Spleen (tissue), 11 donors: ENCODE measurements around the gene TTC39A. TPM values are rescaled to one million over a fixed set of nuclear protein-coding genes. Genes with fewer than 3 reads are reported as not detected.

Experiments
- DNase-seq: peaks from one replicate; pipeline ENCODE4 v3.0.0-alpha.2; 2020
- H3K27ac ChIP-seq, 8 donors: fragments of 200-600 bp; sonication (generic) in 7 of 8; 1 replicate in 4 of 8; 2 replicates in 4 of 8; pipeline versions ENCODE4 v1.5.0 to v1.8.0; 2016 to 2021; ENCODE audit warnings: inconsistent platforms in 4 of 8, mild to moderate bottlenecking in 4 of 8, moderate library complexity in 1 of 8
- H3K27me3 ChIP-seq, 7 donors: fragments of 200-600 bp; sonication (generic) in 6 of 7; replicated peaks in 1 of 7; 1 replicate in 4 of 7; 2 replicates in 3 of 7; pipeline versions ENCODE4 v1.5.0 to v1.8.0; 2016 to 2021; ENCODE audit warnings: inconsistent platforms in 3 of 7, mild to moderate bottlenecking in 1 of 7
- H3K36me3 ChIP-seq, 6 donors: fragments of 200-600 bp; sonication (generic) in 5 of 6; 1 replicate in 4 of 6; 2 replicates in 2 of 6; pipeline versions ENCODE4 v1.5.0 to v1.8.0; 2016 to 2021; ENCODE audit warnings: inconsistent platforms in 2 of 6
- H3K4me1 ChIP-seq, 6 donors: fragments of 200-600 bp; sonication (generic) in 5 of 6; 1 replicate in 3 of 6; 2 replicates in 3 of 6; pipeline versions ENCODE4 v1.5.0 to v1.8.0; 2016 to 2021; ENCODE audit warnings: inconsistent platforms in 3 of 6
- H3K4me3 ChIP-seq, 8 donors: fragments of 200-600 bp; sonication (generic) in 7 of 8; 1 replicate in 4 of 8; 2 replicates in 4 of 8; pipeline versions ENCODE4 v1.5.0 to v1.8.0; 2016 to 2021; ENCODE audit warnings: inconsistent platforms in 4 of 8, mild to moderate bottlenecking in 4 of 8, moderate library complexity in 2 of 8
- H3K9me3 ChIP-seq, 8 donors: fragments of 200-600 bp; sonication (generic) in 7 of 8; 1 replicate in 4 of 8; 2 replicates in 4 of 8; pipeline versions ENCODE4 v1.5.0 to v1.8.0; 2016 to 2021; ENCODE audit warnings: inconsistent platforms in 4 of 8
- CTCF ChIP-seq, 11 experiments: fragments of 200-600 bp in 7 of 11; fragments of 450-650 bp in 4 of 11; sonication (generic) in 4 of 11; IDR thresholded peaks in 8 of 11; conservative IDR thresholded peaks in 3 of 11; 1 replicate in 7 of 11; 2 replicates in 4 of 11; pipeline versions ENCODE4 v1.4.0 to v1.8.0; 2016 to 2021; ENCODE audit warnings: antibody characterized with exemption in 11 of 11, inconsistent platforms in 4 of 11, mild to moderate bottlenecking in 1 of 11
- POLR2A ChIP-seq, 3 donors: fragments of 450-650 bp; IDR thresholded peaks; one replicate each; pipeline ENCODE4 v1.5.1; 2017; ENCODE audit warnings: antibody characterized with exemption in 3 of 3, mild to moderate bottlenecking in 1 of 3
- POLR2AphosphoS5 ChIP-seq, 3 donors: sonication (generic); formaldehyde crosslinking; IDR thresholded peaks; one replicate each; pipeline ENCODE4 v1.5.1; 2017; ENCODE audit warnings: antibody characterized with exemption in 3 of 3
- WGBS, 5 donors: extraction: QIAGEN DNeasy Blood & Tissue Kit in 3 of 5; methylation state at CpG; one replicate each; pipeline versions ENCODE4 v1.1.5 to v1.1.7; 2013 to 2018; 5-methylcytosine and 5-hydroxymethylcytosine counted together
- intact Hi-C: fragments of 100-400 bp; cut with DNase I; formaldehyde crosslinking; loops from one replicate; pipeline ENCODE4 v1.15.0; 2023; ENCODE audit warnings: low total_unique reads
- polyA plus RNA-seq, 3 donors: library from polyadenylated mRNA; stranded (reverse); fragments of 200-250 nt; gene quantifications; one replicate each; pipeline ENCODE4 v1.2.1, GENCODE V29; 2013
- total RNA-seq, 7 donors: library from RNA; depleted of rRNA in 3 of 7; stranded (reverse); fragments of >200 nt in 3 of 7; fragmentation: NEBNext Ultra II Directional in 4 of 7; extraction: Animal tissue kit (Norgen Biotek cat#: 25700) in 4 of 7; gene quantifications; one replicate each; pipeline versions ENCODE4 v1.1.0 to v1.2.1, GENCODE V29; 2016 to 2021
- donor health status: healthy with polysubstance abuse.
- donor health status: DM: no; HTN: no; CAD: no; lungs with moderate emphysema.
- donor health status: DM: no; HTN: no; CAD: no.
- donor health status: Bipolar disorder and iron deficiency.
- donor health status: healthy.
- donor health status: DM: no; HTN: no; CAD: no.
- donor health status: DM: yes; HTN: yes; CAD: no.

Gene TTC39A
- total and polyA plus RNA-seq, 10 donors, result 0.24 to 2.4 (median 0.70) TPM; not detected in 1

GRCh38 chr1:51282605-51283004 lies 47.8 kb downstream of the TTC39A start:
- Histone ChIP-seq H3K36me3 (peaks cover 0 to 12% (median 0%) of the 10 kb centered on the region in 6 donors), H3K4me1 (no peaks in the 10 kb centered on the region), H3K27me3 (no peaks in the 10 kb centered on the region), H3K27ac (no peak overlapping the region), H3K4me3 (no peak overlapping the region), H3K9me3 (no peaks in the 10 kb centered on the region)
- 88 to 95% (median 92%) methylated on average over 5 of the region's 5 CpGs for WGBS, 5 donors
- no peak for DNase-seq
- TF ChIP-seq POLR2A (IDR thresholded peaks at IDR 0.05), result no peak
- TF ChIP-seq CTCF (IDR thresholded peaks at IDR 0.05 in 8 of 11, conservative IDR thresholded peaks at IDR 0.05 in 3 of 11), result no peak
- no peak for TF ChIP-seq POLR2AphosphoS5 (IDR thresholded peaks at IDR 0.05)
- intact Hi-C loops, result no loop called here

- DNase-seq, result no peak
- no peaks in the 10 kb centered on the region for H3K27me3 ChIP-seq
- TF ChIP-seq POLR2AphosphoS5 (IDR thresholded peaks at IDR 0.05), result no peak
- no peak for TF ChIP-seq POLR2A (IDR thresholded peaks at IDR 0.05)
- TF ChIP-seq CTCF (IDR thresholded peaks at IDR 0.05 in 8 of 11, conservative IDR thresholded peaks at IDR 0.05 in 3 of 11), result no peak
- H3K36me3 ChIP-seq, result peaks cover 0 to 20% (median under 1%) of the 10 kb centered on the region in 6 donors
- WGBS, 5 donors, result 95 to 98% (median 95%) methylated on average over 5 of the region's 5 CpGs
- no peaks in the 10 kb centered on the region for H3K9me3 ChIP-seq
- no peak overlapping the region for H3K4me3 ChIP-seq
- no peaks in the 10 kb centered on the region for H3K4me1 ChIP-seq
- intact Hi-C loops, result no loop called here
- no peak overlapping the region for H3K27ac ChIP-seq
These were observed 48.6 kb downstream of the TTC39A start for GRCh38 chr1:51281807-51282206.

- DNase-seq, result no peak
- WGBS, 5 donors, result 85 to 92% (median 91%) methylated on average over 4 of the region's 4 CpGs
- Histone ChIP-seq H3K27ac (no peak overlapping the region), H3K27me3 (no peaks in the 10 kb centered on the region), H3K4me1 (no peaks in the 10 kb centered on the region), H3K9me3 (no peaks in the 10 kb centered on the region), H3K36me3 (peaks cover 0 to 34% (median 5%) of the 10 kb centered on the region in 6 donors), H3K4me3 (no peak overlapping the region)
- intact Hi-C loops, result no loop called here
- TF ChIP-seq CTCF (IDR thresholded peaks at IDR 0.05 in 8 of 11, conservative IDR thresholded peaks at IDR 0.05 in 3 of 11) (no peak), POLR2AphosphoS5 (IDR thresholded peaks at IDR 0.05) (no peak), POLR2A (IDR thresholded peaks at IDR 0.05) (no peak)
These were observed 49.9 kb downstream of the TTC39A start for GRCh38 chr1:51280321-51280978.

GRCh38 chr1:51276286-51276685 lies 54.1 kb downstream of the TTC39A start:
- 92 to 95% (median 94%) methylated on average over 7 of the region's 7 CpGs for WGBS, 5 donors
- H3K27ac ChIP-seq, result no peak overlapping the region
- no peaks in the 10 kb centered on the region for H3K27me3 ChIP-seq
- TF ChIP-seq POLR2A (IDR thresholded peaks at IDR 0.05) (no peak), CTCF (IDR thresholded peaks at IDR 0.05 in 8 of 11, conservative IDR thresholded peaks at IDR 0.05 in 3 of 11) (no peak), POLR2AphosphoS5 (IDR thresholded peaks at IDR 0.05) (no peak)
- H3K36me3 ChIP-seq, result peaks cover 0 to 65% (median 8%) of the 10 kb centered on the region in 6 donors
- H3K9me3 ChIP-seq, result no peaks in the 10 kb centered on the region
- no peak for DNase-seq
- H3K4me3 ChIP-seq, result no peak overlapping the region
- H3K4me1 ChIP-seq, result no peaks in the 10 kb centered on the region
- intact Hi-C loops, result no loop called here
